GM10266 (cell line): ENCODE results near the gene TBCC.

Experiments used
- DNase-seq: peaks from one replicate; pipeline ENCODE4 v3.0.0; 2012; ENCODE audit errors: extremely low spot score
- TF ChIP-seq, protein P1 (sequence below): IDR thresholded peaks from 2 replicates; pipeline ENCODE4 v1.5.1; 2012; ENCODE audit warnings: mild to moderate bottlenecking, low read depth; ENCODE audit not compliant: control insufficient read depth, insufficient read depth; ENCODE audit errors: missing control alignments

TBCC gene

DNA sequence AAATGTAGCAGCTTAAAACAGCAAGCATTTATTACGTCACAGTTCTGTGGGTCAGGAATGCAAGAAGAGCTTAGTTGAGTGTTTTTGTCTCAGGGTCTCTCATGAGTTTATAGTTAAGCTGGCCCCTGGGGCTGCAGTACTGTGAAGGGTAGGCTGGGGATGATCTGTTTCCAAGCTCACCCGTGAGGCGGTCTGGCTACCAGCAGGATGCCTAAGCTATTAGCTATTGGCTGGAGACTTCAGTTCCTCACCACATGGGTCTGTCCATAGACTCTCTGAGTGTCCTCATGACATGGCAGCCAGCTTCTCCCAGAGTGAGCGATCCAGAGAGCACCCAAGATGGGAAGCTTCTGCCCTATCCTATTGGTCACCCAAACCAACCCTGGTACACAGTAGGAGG lies 23.1 kb upstream of the TBCC start:
- TF ChIP-seq, protein P1, sequence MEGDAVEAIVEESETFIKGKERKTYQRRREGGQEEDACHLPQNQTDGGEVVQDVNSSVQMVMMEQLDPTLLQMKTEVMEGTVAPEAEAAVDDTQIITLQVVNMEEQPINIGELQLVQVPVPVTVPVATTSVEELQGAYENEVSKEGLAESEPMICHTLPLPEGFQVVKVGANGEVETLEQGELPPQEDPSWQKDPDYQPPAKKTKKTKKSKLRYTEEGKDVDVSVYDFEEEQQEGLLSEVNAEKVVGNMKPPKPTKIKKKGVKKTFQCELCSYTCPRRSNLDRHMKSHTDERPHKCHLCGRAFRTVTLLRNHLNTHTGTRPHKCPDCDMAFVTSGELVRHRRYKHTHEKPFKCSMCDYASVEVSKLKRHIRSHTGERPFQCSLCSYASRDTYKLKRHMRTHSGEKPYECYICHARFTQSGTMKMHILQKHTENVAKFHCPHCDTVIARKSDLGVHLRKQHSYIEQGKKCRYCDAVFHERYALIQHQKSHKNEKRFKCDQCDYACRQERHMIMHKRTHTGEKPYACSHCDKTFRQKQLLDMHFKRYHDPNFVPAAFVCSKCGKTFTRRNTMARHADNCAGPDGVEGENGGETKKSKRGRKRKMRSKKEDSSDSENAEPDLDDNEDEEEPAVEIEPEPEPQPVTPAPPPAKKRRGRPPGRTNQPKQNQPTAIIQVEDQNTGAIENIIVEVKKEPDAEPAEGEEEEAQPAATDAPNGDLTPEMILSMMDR = no peak
- no peak for DNase-seq

DNA sequence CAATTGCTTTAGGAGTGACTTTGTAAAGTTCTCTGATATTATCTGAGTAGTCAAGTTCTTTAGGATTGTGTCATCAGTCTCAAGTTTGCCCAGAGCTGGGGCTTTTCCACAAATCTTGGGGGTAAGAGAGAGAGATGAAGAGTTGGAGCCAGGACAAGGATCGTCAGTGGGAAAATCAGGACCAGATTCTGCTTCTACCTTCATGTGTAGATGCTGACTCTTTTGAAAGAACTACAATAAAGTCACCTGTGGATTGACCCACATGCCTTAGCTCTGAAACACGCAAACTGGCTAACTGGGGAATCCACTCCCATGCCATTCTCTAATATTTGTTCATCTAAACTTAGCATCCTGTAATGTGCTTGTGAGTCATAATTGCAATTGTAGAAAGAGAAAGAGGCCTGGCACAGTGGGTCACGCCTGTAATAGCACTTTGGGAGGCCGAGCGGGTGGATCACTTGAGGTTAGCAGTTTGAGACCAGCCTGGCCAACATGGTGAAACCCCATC lies 20.3 kb upstream of the TBCC start:
- TF ChIP-seq, protein P1 = no peak
- DNase-seq = no peak

- TF ChIP-seq, protein P1 = no peak
- DNase-seq = no peak
These were observed 19.2 kb upstream of the TBCC start for GRCh38 chr6:42764911-42765648.

- no peak for DNase-seq
- TF ChIP-seq, protein P1 = no peak
These were observed 17.0 kb upstream of the TBCC start for GRCh38 chr6:42762950-42763349.

- TF ChIP-seq, protein P1 = no peak
- DNase-seq = no peak
These were observed 16.5 kb upstream of the TBCC start for GRCh38 chr6:42762426-42762859.

DNA sequence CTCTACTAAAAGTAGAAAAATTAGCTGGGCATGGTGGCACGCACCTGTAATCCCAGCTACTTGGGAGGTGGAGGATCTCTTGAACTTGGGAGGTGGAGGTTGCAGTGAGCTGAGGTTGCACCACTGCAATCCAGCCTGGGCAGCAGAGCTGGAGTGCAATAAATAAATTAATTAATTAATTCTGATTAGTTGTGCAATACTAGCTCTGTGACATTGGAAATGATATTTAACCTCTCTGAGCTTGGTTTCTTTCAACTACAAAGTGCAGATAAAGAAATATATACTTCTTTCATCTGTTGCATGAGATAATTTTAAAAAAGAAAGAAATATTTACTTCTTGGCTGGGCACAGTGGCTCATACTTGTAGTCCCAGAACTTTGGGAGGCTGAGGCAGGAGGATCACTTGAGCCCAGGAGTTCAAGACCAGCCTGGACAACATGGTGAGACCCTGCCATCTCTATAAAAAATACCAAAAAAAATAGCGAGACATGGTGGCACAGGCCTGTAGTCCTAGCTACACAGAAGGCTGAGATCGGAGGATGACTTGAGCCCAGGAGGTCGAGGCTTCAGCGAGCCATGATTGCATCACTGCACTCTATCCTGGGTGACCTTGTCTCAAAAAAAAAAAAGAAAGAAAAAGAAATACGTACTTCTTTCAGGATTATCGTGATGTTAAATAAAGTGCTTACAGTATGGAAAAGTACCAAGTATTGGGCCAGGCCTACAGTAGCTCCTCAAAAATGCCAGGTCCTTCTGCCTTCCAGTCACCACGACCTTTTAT lies 15.6 kb upstream of the TBCC start:
- TF ChIP-seq, protein P1 = no peak
- DNase-seq = no peak
